Calu3 (cell line): ENCODE data around the gene ABCB6. TPM values are rescaled to one million over a fixed set of nuclear protein-coding genes. Genes with fewer than 3 reads are reported as not detected.
"Not testable (repeated sequence)": the region's sequence is repeated elsewhere in the genome, so short reads cannot be mapped to it uniquely, and the experiment has no call there.

ENCODE experiments used
- BruUV-seq: library from RNA; stranded (reverse); fragments of 400-500 nt; replicated peaks from 2 replicates; lab custom pipeline; 2021; lab: Mats Ljungman, UMichigan
- CTCF ChIA-PET: fragments of 300-600 bp; sonication (Branson Sonifier 250); formaldehyde crosslinking; loops from one replicate; lab custom pipeline; 2022; ENCODE audit warnings: antibody characterized with exemption; lab: Charles Lee
- DNase-seq: peaks from one replicate; pipeline ENCODE4 v3.0.0; 2022
- H3K27ac Mint-ChIP-seq: one replicate; pipeline ENCODE4 v1.8.0; 2022; ENCODE audit warnings: mixed read lengths; ENCODE audit not compliant: unreplicated experiment
- H3K27me3 Mint-ChIP-seq: one replicate; pipeline ENCODE4 v1.8.0; 2022; ENCODE audit warnings: mixed read lengths; ENCODE audit not compliant: unreplicated experiment
- H3K36me3 Mint-ChIP-seq: one replicate; pipeline ENCODE4 v1.8.0; 2022; ENCODE audit warnings: mild to moderate bottlenecking, moderate library complexity, mixed read lengths; ENCODE audit not compliant: insufficient read depth, unreplicated experiment
- H3K4me1 Mint-ChIP-seq: one replicate; pipeline ENCODE4 v1.8.0; 2022; ENCODE audit warnings: mild to moderate bottlenecking, low read depth, mixed read lengths; ENCODE audit not compliant: unreplicated experiment
- H3K4me3 Mint-ChIP-seq: one replicate; pipeline ENCODE4 v1.8.0; 2022; ENCODE audit warnings: mild to moderate bottlenecking, low read depth, moderate library complexity, mixed read lengths; ENCODE audit not compliant: unreplicated experiment
- H3K9me3 Mint-ChIP-seq: one replicate; pipeline ENCODE4 v1.8.0; 2022; ENCODE audit warnings: low read depth, mixed read lengths; ENCODE audit not compliant: unreplicated experiment
- intact Hi-C: fragments of 100-400 bp; cut with micrococcal nuclease; formaldehyde crosslinking; loops from one replicate; pipeline ENCODE4 v1.10.0; 2022; ENCODE audit not compliant: unreplicated experiment
- total RNA-seq: library from RNA; stranded (reverse); gene quantifications from 2 replicates; pipeline ENCODE4 v1.2.3, GENCODE V29; 2022
- TF ChIP-seq, protein P1 (sequence below): fragments of 200-600 bp; IDR thresholded peaks from one replicate; pipeline ENCODE4 v1.8.0; 2022; ENCODE audit warnings: antibody characterized with exemption; ENCODE audit not compliant: unreplicated experiment

The ABCB6 gene
- total RNA-seq, 1 experiment from 2014 or later, result 12.1 TPM

GRCh38 chr2:219261024-219261855 lies 42.5 kb upstream of the ABCB6 start:
- CTCF ChIA-PET, result no interaction called here
- peaks cover 7% of the 10 kb centered on the region for H3K36me3 Mint-ChIP-seq
- intact Hi-C loops, result no loop called here
- no TSS peak for BruUV-seq
- H3K27ac Mint-ChIP-seq, result no peak overlapping the region
- DNase-seq, result no peak
- TF ChIP-seq, protein P1, sequence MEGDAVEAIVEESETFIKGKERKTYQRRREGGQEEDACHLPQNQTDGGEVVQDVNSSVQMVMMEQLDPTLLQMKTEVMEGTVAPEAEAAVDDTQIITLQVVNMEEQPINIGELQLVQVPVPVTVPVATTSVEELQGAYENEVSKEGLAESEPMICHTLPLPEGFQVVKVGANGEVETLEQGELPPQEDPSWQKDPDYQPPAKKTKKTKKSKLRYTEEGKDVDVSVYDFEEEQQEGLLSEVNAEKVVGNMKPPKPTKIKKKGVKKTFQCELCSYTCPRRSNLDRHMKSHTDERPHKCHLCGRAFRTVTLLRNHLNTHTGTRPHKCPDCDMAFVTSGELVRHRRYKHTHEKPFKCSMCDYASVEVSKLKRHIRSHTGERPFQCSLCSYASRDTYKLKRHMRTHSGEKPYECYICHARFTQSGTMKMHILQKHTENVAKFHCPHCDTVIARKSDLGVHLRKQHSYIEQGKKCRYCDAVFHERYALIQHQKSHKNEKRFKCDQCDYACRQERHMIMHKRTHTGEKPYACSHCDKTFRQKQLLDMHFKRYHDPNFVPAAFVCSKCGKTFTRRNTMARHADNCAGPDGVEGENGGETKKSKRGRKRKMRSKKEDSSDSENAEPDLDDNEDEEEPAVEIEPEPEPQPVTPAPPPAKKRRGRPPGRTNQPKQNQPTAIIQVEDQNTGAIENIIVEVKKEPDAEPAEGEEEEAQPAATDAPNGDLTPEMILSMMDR, result no peak
- peaks cover 36% of the 10 kb centered on the region for H3K27me3 Mint-ChIP-seq
- no peaks in the 10 kb centered on the region for H3K4me1 Mint-ChIP-seq
- no peaks in the 10 kb centered on the region for H3K9me3 Mint-ChIP-seq
- no peak overlapping the region for H3K4me3 Mint-ChIP-seq

- CTCF ChIA-PET, result interaction anchor here (0.9 kb wide), 1 partner anchor 20 kb away, joined by 4 read pairs; the partner anchor contains the start of gene DNAJB2
- H3K9me3 Mint-ChIP-seq, H3K27ac Mint-ChIP-seq, BruUV-seq, H3K4me3 Mint-ChIP-seq, H3K4me1 Mint-ChIP-seq, DNase-seq, intact Hi-C loops: not testable (repeated sequence)
- Mint-ChIP-seq H3K27me3 (peaks cover 36% of the 10 kb centered on the region), H3K36me3 (peaks cover 16% of the 10 kb centered on the region)
Measured at GRCh38 chr2:219258942-219259341, 40.2 kb upstream of the ABCB6 start.

DNA sequence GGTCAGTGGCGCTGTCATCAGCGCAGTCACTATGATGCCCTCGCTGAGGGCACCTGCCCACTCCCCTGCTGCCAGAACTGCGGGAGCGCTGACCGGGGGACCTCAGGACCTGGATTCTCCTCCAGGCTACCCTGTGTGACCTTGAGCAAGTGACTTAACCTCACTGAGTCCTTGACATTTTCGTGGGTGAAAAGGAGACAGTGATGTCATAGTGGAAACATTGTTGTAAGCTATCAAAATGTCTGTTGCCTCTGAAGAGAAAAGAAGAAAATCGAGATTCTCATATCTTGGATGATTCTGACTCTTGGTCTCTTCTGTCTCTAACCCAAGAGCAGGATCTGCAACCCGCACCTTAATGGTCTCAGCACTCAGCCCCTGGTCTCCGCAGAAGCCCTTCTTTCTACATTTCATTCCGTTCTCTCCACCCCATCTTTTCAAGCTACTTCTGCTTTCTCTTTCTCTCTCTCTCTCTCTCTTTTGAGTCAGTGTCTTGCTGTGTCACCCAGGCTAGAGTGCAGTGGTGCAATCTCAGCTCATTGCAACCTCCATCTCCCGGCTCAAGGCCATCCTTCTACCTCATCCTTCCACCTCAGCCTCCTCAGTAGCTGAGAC lies 35.9 kb upstream of the ABCB6 start:
- Mint-ChIP-seq H3K4me3 (peak overlapping the region; percentile 95), H3K27ac (no peak overlapping the region), H3K36me3 (peaks cover 47% of the 10 kb centered on the region), H3K9me3 (no peaks in the 10 kb centered on the region), H3K27me3 (peaks cover 8% of the 10 kb centered on the region), H3K4me1 (peaks cover 38% of the 10 kb centered on the region)
- TF ChIP-seq, protein P1, result no peak
- DNase-seq, result no peak
- BruUV-seq, result no TSS peak
- CTCF ChIA-PET, result interaction anchor here (0.8 to 3.2 kb wide), 5 partner anchors 23 to 78 kb away, joined by 3 to 10 read pairs (median 3); partner anchors contain the start of genes CNPPD1 and ZFAND2B
- intact Hi-C loops, result loop anchor here (5.0 kb wide), 1 partner anchor 43 kb away; no protein-coding TSS in a partner anchor

GRCh38 chr2:219253753-219254589 lies 35.2 kb upstream of the ABCB6 start, which contains the start of gene TUBA4A:
TSS of gene TUBA4A (minus strand) at chr2:219253918. CDS start at chr2:219253858, 60 bp downstream.
- peaks cover 45% of the 10 kb centered on the region for H3K4me1 Mint-ChIP-seq
- BruUV-seq, result no TSS peak
- peak; percentile 87 for DNase-seq
- peak within 1 kb of the TSS; percentile 95 for H3K4me3 Mint-ChIP-seq
- H3K36me3 Mint-ChIP-seq, result peaks cover 51% of the 10 kb centered on the region
- CTCF ChIA-PET, result interaction anchor here (0.7 to 3.2 kb wide), 8 partner anchors 9 to 48 kb away, joined by 3 to 10 read pairs (median 4); partner anchors contain the start of genes DNAJB2, GLB1L, STK16 and ZFAND2B
- peaks cover 1% of the 10 kb centered on the region for H3K27me3 Mint-ChIP-seq
- H3K27ac Mint-ChIP-seq, result peak within 1 kb of the TSS; percentile 70
- TF ChIP-seq, protein P1, result no peak
- intact Hi-C loops, result loop anchor here (5.0 kb wide), 1 partner anchor 43 kb away; no protein-coding TSS in a partner anchor
- H3K9me3 Mint-ChIP-seq, result no peaks in the 10 kb centered on the region
